Liver (tissue), 3 donors: Measurements from ENCODE around the gene PITX2.

Experiments
- CTCF ChIP-seq: fragments of 150-350 bp; IDR thresholded peaks from 2 replicates; pipeline ENCODE4 v1.5.1; 2017; ENCODE audit warnings: improper control_type of control experiment, low read depth, low read length; ENCODE audit not compliant: missing input control
- EGR1 ChIP-seq, 2 donors: IDR thresholded peaks; 2 replicates each; pipeline ENCODE4 v1.6.1; 2016 to 2018; ENCODE audit warnings: antibody characterized with exemption in 2 of 2, low read depth in 2 of 2
- YY1 ChIP-seq: IDR thresholded peaks from 2 replicates; pipeline ENCODE4 v1.6.1; 2016; ENCODE audit warnings: antibody characterized with exemption, mild to moderate bottlenecking
- donor health status: healthy.
- donor health status: healthy.

- TF ChIP-seq CTCF (no peak), EGR1 (IDR thresholded peaks at IDR 0.05; ENCODE audit: low read depth in 2 of 2) (no peak), YY1 (no peak)
Observed at GRCh38 chr4:110614976-110615352, 7.9 kb downstream of the PITX2 start.
